Stimulated activated CD4-positive, alpha-beta T cell treated with anti-CD3 and anti-CD28 coated beads, Interleukin-1b, Interleukin-23, amount 100 ng/mL, for 24 hours (primary cell): ENCODE data around the gene NIP7.
A peak's percentile ranks its signal among the peaks of the same experiment; 100 is the strongest.

Experiments
- DNase-seq, 4 experiments: peaks; one replicate each; pipeline ENCODE4 v3.0.0-alpha.2; 2020; ENCODE audit warnings: low read depth in 4 of 4, low spot score in 1 of 4

Gene NIP7

GRCh38 chr16:69318177-69318910 lies 21.2 kb upstream of the NIP7 start:
- no peak for DNase-seq

- DNase-seq = no peak
These were observed 20.7 kb upstream of the NIP7 start for GRCh38 chr16:69318911-69319289.

GRCh38 chr16:69319381-69319780 lies 20.2 kb upstream of the NIP7 start:
- no peak for DNase-seq

- DNase-seq = no peak
These were observed 19.5 kb upstream of the NIP7 start for GRCh38 chr16:69319826-69320739.

GRCh38 chr16:69320740-69321073 lies 18.9 kb upstream of the NIP7 start:
- no peak for DNase-seq

GRCh38 chr16:69321080-69321479 lies 18.5 kb upstream of the NIP7 start:
- DNase-seq = no peak

GRCh38 chr16:69322343-69322742 lies 17.2 kb upstream of the NIP7 start:
- no peak for DNase-seq

GRCh38 chr16:69323415-69323814 lies 16.2 kb upstream of the NIP7 start:
- no peak for DNase-seq

- DNase-seq = no peak
These were observed 15.5 kb upstream of the NIP7 start for GRCh38 chr16:69324013-69324531.

- no peak for DNase-seq
These were observed 14.9 kb upstream of the NIP7 start for GRCh38 chr16:69324585-69325253.

- DNase-seq = no peak
These were observed 13.8 kb upstream of the NIP7 start for GRCh38 chr16:69325784-69326171.

GRCh38 chr16:69326172-69326873 lies 13.2 kb upstream of the NIP7 start:
- no peak for DNase-seq

GRCh38 chr16:69327585-69328310 lies 11.8 kb upstream of the NIP7 start:
- no peak for DNase-seq

- DNase-seq = no peak
These were observed 10.7 kb upstream of the NIP7 start for GRCh38 chr16:69328854-69329316.

GRCh38 chr16:69329369-69330285 lies 9.9 kb upstream of the NIP7 start:
- peak in 1 of 4 experiments; percentile 16 for DNase-seq

- DNase-seq = peak; percentile 61 to 84 (median 78)
These were observed 9.1 kb upstream of the NIP7 start, which contains the start of gene PDF for GRCh38 chr16:69330286-69331109. TSS of gene PDF (minus strand) at chr16:69330588. CDS start at chr16:69330570, 18 bp downstream.

- DNase-seq = no peak
These were observed 4.9 kb upstream of the NIP7 start for GRCh38 chr16:69334696-69335095.
